Activated CD8-positive, alpha-beta memory T cell treated with anti-CD3 and anti-CD28 coated beads, Interleukin-2, amount 50 U/mL, for 48 hours (primary cell): ENCODE data around the gene COL19A1.
A peak's percentile ranks its signal among the peaks of the same experiment; 100 is the strongest.
"Not testable (repeated sequence)": the region's sequence is repeated elsewhere in the genome, so short reads cannot be mapped to it uniquely, and the experiment has no call there.

Experiments used
- DNase-seq: peaks from one replicate; pipeline ENCODE4 v3.0.0-alpha.2; 2020

The COL19A1 gene

GRCh38 chr6:69866770-69867638 is 648 bp downstream of the COL19A1 start:
- peak; percentile 83 for DNase-seq

- DNase-seq, result no peak
These were observed 1.3 kb downstream of the COL19A1 start for GRCh38 chr6:69867639-69867976.

GRCh38 chr6:69868252-69868804 is 2.0 kb downstream of the COL19A1 start:
- DNase-seq, result no peak

- DNase-seq, result no peak
These were observed 2.6 kb downstream of the COL19A1 start for GRCh38 chr6:69868961-69869360.

- DNase-seq, result no peak
These were observed 4.8 kb downstream of the COL19A1 start for GRCh38 chr6:69871107-69871506.

- no peak for DNase-seq
These were observed 6.9 kb downstream of the COL19A1 start for GRCh38 chr6:69873291-69873690.

- no peak for DNase-seq
These were observed 9.4 kb downstream of the COL19A1 start for GRCh38 chr6:69875715-69876114.

GRCh38 chr6:69878795-69879194 is 12.4 kb downstream of the COL19A1 start:
- DNase-seq, result no peak

GRCh38 chr6:69880601-69881000 is 14.2 kb downstream of the COL19A1 start:
- no peak for DNase-seq

- DNase-seq, result no peak
These were observed 15.2 kb downstream of the COL19A1 start for GRCh38 chr6:69881322-69882151.

- DNase-seq, result no peak
These were observed 17.2 kb downstream of the COL19A1 start for GRCh38 chr6:69883551-69883950.

GRCh38 chr6:69884231-69884630 is 17.9 kb downstream of the COL19A1 start:
- no peak for DNase-seq

GRCh38 chr6:69887026-69887425 is 20.7 kb downstream of the COL19A1 start:
- DNase-seq, result no peak

GRCh38 chr6:69887714-69888345 is 21.5 kb downstream of the COL19A1 start:
- no peak for DNase-seq

- no peak for DNase-seq
These were observed 22.3 kb downstream of the COL19A1 start for GRCh38 chr6:69888482-69889233.

- DNase-seq, result not testable (repeated sequence)
These were observed 23.0 kb downstream of the COL19A1 start for GRCh38 chr6:69889234-69889974.

- DNase-seq, result not testable (repeated sequence)
These were observed 26.2 kb downstream of the COL19A1 start for GRCh38 chr6:69892561-69892960.

- not testable (repeated sequence) for DNase-seq
These were observed 26.9 kb downstream of the COL19A1 start for GRCh38 chr6:69893266-69893665.

GRCh38 chr6:69894578-69895347 is 28.4 kb downstream of the COL19A1 start:
- no peak for DNase-seq

GRCh38 chr6:69895396-69895795 is 29.0 kb downstream of the COL19A1 start:
- DNase-seq, result no peak

- DNase-seq, result no peak
These were observed 34.5 kb downstream of the COL19A1 start for GRCh38 chr6:69900869-69901268.
